Liver (tissue), 9 donors: ENCODE measurements around the gene BOLA1. TPM values are rescaled to one million over a fixed set of nuclear protein-coding genes. Genes with fewer than 3 reads are reported as not detected.

ENCODE experiments used
- DNase-seq: peaks from one replicate; pipeline ENCODE4 v3.0.0-alpha.2; 2017; ENCODE audit warnings: low spot score
- H3K27ac ChIP-seq, 2 donors: one replicate each; pipeline ENCODE4 v1.7.0; 2013; ENCODE audit warnings: inconsistent platforms in 2 of 2, low read length in 2 of 2, control low read depth in 1 of 2, low read depth in 1 of 2, mild to moderate bottlenecking in 1 of 2
- H3K27me3 ChIP-seq, 4 donors: one replicate each; pipeline versions ENCODE4 v1.6.1 to v1.7.0; 2013; ENCODE audit warnings: low read length in 3 of 4, inconsistent platforms in 1 of 4, mild to moderate bottlenecking in 1 of 4, moderate library complexity in 1 of 4; ENCODE audit not compliant: control insufficient read depth in 4 of 4, insufficient read depth in 4 of 4
- H3K36me3 ChIP-seq, 4 donors: one replicate each; pipeline versions ENCODE4 v1.6.1 to v1.7.0; 2013; ENCODE audit warnings: low read length in 3 of 4, mild to moderate bottlenecking in 3 of 4, low read depth in 1 of 4, moderate library complexity in 1 of 4; ENCODE audit not compliant: control insufficient read depth in 4 of 4, insufficient read depth in 3 of 4
- H3K4me1 ChIP-seq, 4 donors: one replicate each; pipeline versions ENCODE4 v1.6.1 to v1.7.0; 2013; ENCODE audit warnings: low read length in 3 of 4, mild to moderate bottlenecking in 3 of 4, moderate library complexity in 1 of 4; ENCODE audit not compliant: control insufficient read depth in 4 of 4, insufficient read depth in 4 of 4
- H3K4me3 ChIP-seq, 3 donors: one replicate each; pipeline versions ENCODE4 v1.6.1 to v1.7.0; 2013; ENCODE audit warnings: low read length in 3 of 3, control low read depth in 1 of 3, low read depth in 1 of 3, mild to moderate bottlenecking in 1 of 3
- H3K9ac ChIP-seq, 2 donors: one replicate each; pipeline ENCODE4 v1.7.0; 2013; ENCODE audit warnings: low read length in 2 of 2, mild to moderate bottlenecking in 2 of 2, moderate library complexity in 2 of 2, control low read depth in 1 of 2, low read depth in 1 of 2
- H3K9me3 ChIP-seq, 4 donors: one replicate each; pipeline versions ENCODE4 v1.6.1 to v1.7.0; 2013; ENCODE audit warnings: low read length in 3 of 4; ENCODE audit not compliant: control insufficient read depth in 4 of 4
- ATF3 ChIP-seq: IDR thresholded peaks from 2 replicates; pipeline ENCODE4 v1.6.1; 2016; ENCODE audit warnings: antibody characterized with exemption
- EGR1 ChIP-seq, 2 donors: IDR thresholded peaks; 2 replicates each; pipeline ENCODE4 v1.6.1; 2016 to 2018; ENCODE audit warnings: antibody characterized with exemption in 2 of 2, low read depth in 2 of 2
- FOXA1 ChIP-seq: IDR thresholded peaks from 2 replicates; pipeline ENCODE4 v1.6.1; 2016; ENCODE audit warnings: antibody characterized with exemption
- FOXA2 ChIP-seq: IDR thresholded peaks from 2 replicates; pipeline ENCODE4 v1.6.1; 2016; ENCODE audit warnings: antibody characterized with exemption
- GABPA ChIP-seq, 2 donors: IDR thresholded peaks in 1 of 2; conservative IDR thresholded peaks in 1 of 2; 2 replicates each; pipeline ENCODE4 v1.6.1; 2016; ENCODE audit warnings: antibody characterized with exemption in 2 of 2, mild to moderate bottlenecking in 1 of 2, moderate library complexity in 1 of 2
- HNF4A ChIP-seq, 2 donors: conservative IDR thresholded peaks; 2 replicates each; pipeline ENCODE4 v1.6.1; 2016; ENCODE audit warnings: antibody characterized with exemption in 2 of 2, mild to moderate bottlenecking in 2 of 2
- HNF4G ChIP-seq: IDR thresholded peaks from 2 replicates; pipeline ENCODE4 v1.6.1; 2016; ENCODE audit warnings: antibody characterized with exemption
- JUND ChIP-seq, 2 donors: IDR thresholded peaks; 2 replicates each; pipeline ENCODE4 v1.6.1; 2016; ENCODE audit warnings: antibody characterized with exemption in 2 of 2
- NR2F2 ChIP-seq: IDR thresholded peaks from 2 replicates; pipeline ENCODE4 v1.6.1; 2016; ENCODE audit warnings: antibody characterized with exemption
- RAD21 ChIP-seq, 2 donors: IDR thresholded peaks; 2 replicates each; pipeline ENCODE4 v1.6.1; 2016; ENCODE audit warnings: antibody characterized with exemption in 2 of 2, mild to moderate bottlenecking in 2 of 2
- REST ChIP-seq: IDR thresholded peaks from 2 replicates; pipeline ENCODE4 v1.6.1; 2016; ENCODE audit warnings: antibody characterized with exemption, mild to moderate bottlenecking
- RXRA ChIP-seq, 2 donors: IDR thresholded peaks; 2 replicates each; pipeline ENCODE4 v1.6.1; 2017 to 2018; ENCODE audit warnings: antibody characterized with exemption in 2 of 2, mild to moderate bottlenecking in 1 of 2
- SP1 ChIP-seq: IDR thresholded peaks from 2 replicates; pipeline ENCODE4 v1.6.1; 2018; ENCODE audit warnings: antibody characterized with exemption, mild to moderate bottlenecking
- TAF1 ChIP-seq: conservative IDR thresholded peaks from 2 replicates; pipeline ENCODE4 v1.6.1; 2016; ENCODE audit warnings: antibody characterized with exemption, mild to moderate bottlenecking
- YY1 ChIP-seq: IDR thresholded peaks from 2 replicates; pipeline ENCODE4 v1.6.1; 2016; ENCODE audit warnings: antibody characterized with exemption, mild to moderate bottlenecking
- ZBTB33 ChIP-seq: IDR thresholded peaks from 2 replicates; pipeline ENCODE4 v1.6.1; 2016; ENCODE audit warnings: antibody characterized with exemption
- WGBS: extraction: QIAGEN DNeasy Blood & Tissue Kit; methylation state at CpG from one replicate; pipeline ENCODE4 v1.1.7; 2013; 5-methylcytosine and 5-hydroxymethylcytosine counted together
- polyA plus RNA-seq, 2 donors: library from polyadenylated mRNA; stranded (reverse) in 1 of 2; unstranded in 1 of 2; fragments of 200-250 nt in 1 of 2; fragments of >200 nt in 1 of 2; fragmentation: Nextera tagmentation in 1 of 2; extraction: Ambion mirVana in 1 of 2; gene quantifications; one replicate each; pipeline versions ENCODE4 v1.2.1 to v1.2.3, GENCODE V29; 2013 to 2015
- total RNA-seq, 2 donors: library from RNA; depleted of rRNA; stranded (reverse); fragments of >200 nt; gene quantifications; one replicate each; pipeline ENCODE4 v1.2.3, GENCODE V29; 2014
- TF ChIP-seq, protein P1 (sequence below): fragments of 150-350 bp; IDR thresholded peaks from 2 replicates; pipeline ENCODE4 v1.5.1; 2017; ENCODE audit warnings: improper control_type of control experiment, low read depth, low read length; ENCODE audit not compliant: missing input control
- TF ChIP-seq, protein P2 (sequence below): IDR thresholded peaks from 2 replicates; pipeline ENCODE4 v1.6.1; 2016; ENCODE audit warnings: antibody characterized with exemption
- donor health status: healthy.
- donor health status: healthy.
- donor health status: healthy.
- donor health status: healthy.
- donor health status: healthy.

The BOLA1 gene
- total and polyA plus RNA-seq, 4 donors, result 10.2 to 22.1 (median 11.6) TPM

GRCh38 chr1:149923626-149924025 lies 24.3 kb downstream of the BOLA1 start:
- Histone ChIP-seq H3K27ac (no peak overlapping the region), H3K9me3 (no peaks in the 10 kb centered on the region), H3K36me3 (peaks cover 6 to 44% (median 30%) of the 10 kb centered on the region in 4 donors), H3K27me3 (no peaks in the 10 kb centered on the region), H3K4me1 (peaks cover 5 to 21% (median 15%) of the 10 kb centered on the region in 4 donors), H3K9ac (no peak overlapping the region), H3K4me3 (no peak overlapping the region)
- 88% methylated on average over 10 of the region's 10 CpGs for whole genome bisulfite sequencing
- no peak for TF ChIP-seq FOXA2
- TF ChIP-seq FOXA1, result no peak
- TF ChIP-seq HNF4G, result no peak
- TF ChIP-seq TAF1, result no peak
- no peak for TF ChIP-seq JUND (IDR thresholded peaks at IDR 0.05)
- no peak for TF ChIP-seq RAD21 (IDR thresholded peaks at IDR 0.05)
- TF ChIP-seq, protein P1, sequence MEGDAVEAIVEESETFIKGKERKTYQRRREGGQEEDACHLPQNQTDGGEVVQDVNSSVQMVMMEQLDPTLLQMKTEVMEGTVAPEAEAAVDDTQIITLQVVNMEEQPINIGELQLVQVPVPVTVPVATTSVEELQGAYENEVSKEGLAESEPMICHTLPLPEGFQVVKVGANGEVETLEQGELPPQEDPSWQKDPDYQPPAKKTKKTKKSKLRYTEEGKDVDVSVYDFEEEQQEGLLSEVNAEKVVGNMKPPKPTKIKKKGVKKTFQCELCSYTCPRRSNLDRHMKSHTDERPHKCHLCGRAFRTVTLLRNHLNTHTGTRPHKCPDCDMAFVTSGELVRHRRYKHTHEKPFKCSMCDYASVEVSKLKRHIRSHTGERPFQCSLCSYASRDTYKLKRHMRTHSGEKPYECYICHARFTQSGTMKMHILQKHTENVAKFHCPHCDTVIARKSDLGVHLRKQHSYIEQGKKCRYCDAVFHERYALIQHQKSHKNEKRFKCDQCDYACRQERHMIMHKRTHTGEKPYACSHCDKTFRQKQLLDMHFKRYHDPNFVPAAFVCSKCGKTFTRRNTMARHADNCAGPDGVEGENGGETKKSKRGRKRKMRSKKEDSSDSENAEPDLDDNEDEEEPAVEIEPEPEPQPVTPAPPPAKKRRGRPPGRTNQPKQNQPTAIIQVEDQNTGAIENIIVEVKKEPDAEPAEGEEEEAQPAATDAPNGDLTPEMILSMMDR, result no peak
- TF ChIP-seq GABPA (IDR thresholded peaks at IDR 0.05 in 1 of 2, conservative IDR thresholded peaks at IDR 0.05 in 1 of 2), result no peak
- no peak for TF ChIP-seq EGR1 (IDR thresholded peaks at IDR 0.05; ENCODE audit: low read depth in 2 of 2)
- TF ChIP-seq NR2F2, result no peak
- no peak for TF ChIP-seq REST
- TF ChIP-seq, protein P2, sequence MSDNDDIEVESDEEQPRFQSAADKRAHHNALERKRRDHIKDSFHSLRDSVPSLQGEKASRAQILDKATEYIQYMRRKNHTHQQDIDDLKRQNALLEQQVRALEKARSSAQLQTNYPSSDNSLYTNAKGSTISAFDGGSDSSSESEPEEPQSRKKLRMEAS, result no peak
- TF ChIP-seq HNF4A (conservative IDR thresholded peaks at IDR 0.05), result no peak
- TF ChIP-seq SP1, result no peak
- no peak for TF ChIP-seq ZBTB33
- TF ChIP-seq YY1, result no peak
- TF ChIP-seq RXRA (IDR thresholded peaks at IDR 0.05), result no peak
- TF ChIP-seq ATF3, result no peak
- DNase-seq, result peak; percentile 56
